H1 (cell line): ENCODE results near the gene VAV2. TPM values are rescaled to one million over a fixed set of nuclear protein-coding genes. Genes with fewer than 3 reads are reported as not detected.

Experiments
- BACH1 ChIP-seq: IDR thresholded peaks from 2 replicates; pipeline ENCODE4 v1.6.1; 2012; ENCODE audit warnings: low read length, improper control_type of control experiment
- CHD7 ChIP-seq: fragments of 300-600 bp; sonication (generic); IDR thresholded peaks from 2 replicates; pipeline ENCODE4 v1.7.1; 2012; ENCODE audit warnings: low read length, moderate library complexity, mild to moderate bottlenecking, inconsistent platforms; ENCODE audit not compliant: insufficient replicate concordance
- EGR1 ChIP-seq: IDR thresholded peaks from 2 replicates; pipeline ENCODE4 v1.6.1; 2011; ENCODE audit warnings: low read depth, low read length, borderline replicate concordance
- HDAC6 ChIP-seq: IDR thresholded peaks from one replicate; pipeline ENCODE4 v1.7.1; 2012; ENCODE audit warnings: low read depth, mild to moderate bottlenecking, inconsistent platforms, low read length, moderate library complexity
- SIRT6 ChIP-seq: IDR thresholded peaks from one replicate; pipeline ENCODE4 v1.7.1; 2012; ENCODE audit warnings: low read length, inconsistent platforms
- TAF1 ChIP-seq: IDR thresholded peaks from 2 replicates; pipeline ENCODE4 v1.6.1; 2011; ENCODE audit warnings: mild to moderate bottlenecking, low read depth, low read length
- TBP ChIP-seq: IDR thresholded peaks from 2 replicates; pipeline ENCODE4 v1.6.1; 2011; ENCODE audit warnings: low read depth, low read length, improper control_type of control experiment
- TEAD4 ChIP-seq: IDR thresholded peaks from 2 replicates; pipeline ENCODE4 v1.6.1; 2012; ENCODE audit warnings: low read depth, low read length, inconsistent platforms, mixed read lengths
- polyA plus RNA-seq, 7 experiments: library from polyadenylated mRNA; depleted of rRNA in 3 of 7; stranded (reverse) in 5 of 7; unstranded in 2 of 7; fragments of >200 nt in 5 of 7; fragments of 200-250 nt in 2 of 7; gene quantifications; 1 replicate in 5 of 7; 2 replicates in 1 of 7; 4 replicates in 1 of 7; pipeline versions ENCODE4 v1.2.1 to v1.2.3, GENCODE V29; 2011 to 2013; ENCODE audit warnings: missing spikeins in 2 of 7, mixed read lengths in 2 of 7
- total RNA-seq: library from RNA; stranded (reverse); fragmentation: NEBNext Ultra II Directional; extraction: Animal tissue kit (Norgen Biotek cat#: 25700); gene quantifications from 2 replicates; pipeline ENCODE4 v1.2.1, GENCODE V29; 2021
- TF ChIP-seq, protein P1 (sequence below), 3 experiments: IDR thresholded peaks; 1 replicate in 2 of 3; 2 replicates in 1 of 3; pipeline versions ENCODE4 v1.5.1 to v1.6.1; 2011; ENCODE audit warnings: low read length in 3 of 3, mild to moderate bottlenecking in 3 of 3, inconsistent platforms in 2 of 3, low read depth in 1 of 3, moderate library complexity in 1 of 3; ENCODE audit not compliant: insufficient read depth in 1 of 3; ENCODE audit errors: control extremely low read depth in 1 of 3

VAV2 gene
- total and polyA plus RNA-seq, 2 of the 8 experiments (the other 6 are each of a cell fraction or from before 2014, with no cell fraction given): 13.6 to 37.6 TPM

GRCh38 chr9:134002796-134003195 lies 10.7 kb upstream of the VAV2 start (continued):
- TF ChIP-seq CHD7 (no peak), TEAD4 (no peak), SIRT6 (no peak), TAF1 (no peak), BACH1 (no peak), EGR1 (no peak), TBP (no peak), HDAC6 (no peak)
- TF ChIP-seq, protein P1, sequence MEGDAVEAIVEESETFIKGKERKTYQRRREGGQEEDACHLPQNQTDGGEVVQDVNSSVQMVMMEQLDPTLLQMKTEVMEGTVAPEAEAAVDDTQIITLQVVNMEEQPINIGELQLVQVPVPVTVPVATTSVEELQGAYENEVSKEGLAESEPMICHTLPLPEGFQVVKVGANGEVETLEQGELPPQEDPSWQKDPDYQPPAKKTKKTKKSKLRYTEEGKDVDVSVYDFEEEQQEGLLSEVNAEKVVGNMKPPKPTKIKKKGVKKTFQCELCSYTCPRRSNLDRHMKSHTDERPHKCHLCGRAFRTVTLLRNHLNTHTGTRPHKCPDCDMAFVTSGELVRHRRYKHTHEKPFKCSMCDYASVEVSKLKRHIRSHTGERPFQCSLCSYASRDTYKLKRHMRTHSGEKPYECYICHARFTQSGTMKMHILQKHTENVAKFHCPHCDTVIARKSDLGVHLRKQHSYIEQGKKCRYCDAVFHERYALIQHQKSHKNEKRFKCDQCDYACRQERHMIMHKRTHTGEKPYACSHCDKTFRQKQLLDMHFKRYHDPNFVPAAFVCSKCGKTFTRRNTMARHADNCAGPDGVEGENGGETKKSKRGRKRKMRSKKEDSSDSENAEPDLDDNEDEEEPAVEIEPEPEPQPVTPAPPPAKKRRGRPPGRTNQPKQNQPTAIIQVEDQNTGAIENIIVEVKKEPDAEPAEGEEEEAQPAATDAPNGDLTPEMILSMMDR (IDR thresholded peaks at IDR 0.05; ENCODE audit: control extremely low read depth in 1 of 3, insufficient read depth in 1 of 3, low read depth in 1 of 3, low read length in 3 of 3): no peak
